GM10248 (cell line): ENCODE measurements around the gene FAM32A.

ENCODE experiments used
- CTCF ChIA-PET: fragments of 300-600 bp; sonication (Branson Sonifier 250); formaldehyde crosslinking; extraction: SDS; loops from one replicate; lab custom pipeline; 2021; ENCODE audit warnings: antibody characterized with exemption; lab: Yijun Ruan, JAX
- POLR2A ChIA-PET: fragments of 350-650 bp; sonication (Branson Sonifier 250); formaldehyde crosslinking; extraction: SDS; loops from one replicate; lab custom pipeline; 2020; ENCODE audit warnings: antibody characterized with exemption; lab: Yijun Ruan, JAX
- DNase-seq: peaks from one replicate; pipeline ENCODE4 v3.0.0; 2012; ENCODE audit errors: extremely low spot score
- TF ChIP-seq, protein P1 (sequence below): IDR thresholded peaks from 2 replicates; pipeline ENCODE4 v1.5.1; 2012; ENCODE audit warnings: mild to moderate bottlenecking, low read depth; ENCODE audit errors: extremely low read depth, missing control alignments, control extremely low read depth

Gene FAM32A

DNA sequence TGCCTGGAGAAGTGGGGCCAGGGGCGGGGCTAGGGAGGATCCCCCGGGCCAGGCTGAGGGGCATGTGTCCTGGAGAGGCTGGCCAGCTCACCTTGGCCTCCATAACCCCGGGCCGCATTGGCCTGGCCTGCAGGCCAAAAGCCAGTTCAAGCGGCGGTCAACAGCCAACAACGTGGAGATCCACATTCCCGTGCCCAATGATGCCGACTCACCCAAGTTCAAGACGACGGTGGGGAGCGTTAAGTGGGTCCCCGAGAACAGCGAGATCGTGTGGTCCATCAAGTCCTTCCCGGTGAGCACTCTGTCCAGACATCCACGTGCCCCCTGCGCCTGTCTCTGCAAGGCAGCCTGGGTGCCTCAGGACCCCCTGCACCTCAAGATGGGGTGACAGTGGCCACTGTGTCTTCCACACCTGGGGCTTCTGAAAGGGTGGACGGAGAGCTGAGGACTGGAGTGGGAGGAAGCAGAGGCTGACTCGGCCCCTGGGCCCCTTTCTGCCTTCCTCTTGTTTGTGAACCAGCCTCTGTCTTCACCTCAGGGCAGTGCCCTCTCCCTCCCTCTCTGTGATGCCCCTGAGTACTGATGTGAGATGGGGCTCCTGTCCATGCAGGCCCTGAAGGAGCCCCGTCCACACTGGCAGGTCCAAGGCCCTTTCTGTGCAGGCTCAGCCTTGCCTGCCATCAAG is 43.6 kb downstream of the FAM32A start:
- POLR2A ChIA-PET: no interaction called here
- TF ChIP-seq, protein P1, sequence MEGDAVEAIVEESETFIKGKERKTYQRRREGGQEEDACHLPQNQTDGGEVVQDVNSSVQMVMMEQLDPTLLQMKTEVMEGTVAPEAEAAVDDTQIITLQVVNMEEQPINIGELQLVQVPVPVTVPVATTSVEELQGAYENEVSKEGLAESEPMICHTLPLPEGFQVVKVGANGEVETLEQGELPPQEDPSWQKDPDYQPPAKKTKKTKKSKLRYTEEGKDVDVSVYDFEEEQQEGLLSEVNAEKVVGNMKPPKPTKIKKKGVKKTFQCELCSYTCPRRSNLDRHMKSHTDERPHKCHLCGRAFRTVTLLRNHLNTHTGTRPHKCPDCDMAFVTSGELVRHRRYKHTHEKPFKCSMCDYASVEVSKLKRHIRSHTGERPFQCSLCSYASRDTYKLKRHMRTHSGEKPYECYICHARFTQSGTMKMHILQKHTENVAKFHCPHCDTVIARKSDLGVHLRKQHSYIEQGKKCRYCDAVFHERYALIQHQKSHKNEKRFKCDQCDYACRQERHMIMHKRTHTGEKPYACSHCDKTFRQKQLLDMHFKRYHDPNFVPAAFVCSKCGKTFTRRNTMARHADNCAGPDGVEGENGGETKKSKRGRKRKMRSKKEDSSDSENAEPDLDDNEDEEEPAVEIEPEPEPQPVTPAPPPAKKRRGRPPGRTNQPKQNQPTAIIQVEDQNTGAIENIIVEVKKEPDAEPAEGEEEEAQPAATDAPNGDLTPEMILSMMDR: no peak
- DNase-seq: no peak
- CTCF ChIA-PET: interaction anchor here (4.3 kb wide), 1 partner anchor 19 kb away, joined by 13 read pairs; no protein-coding TSS in a partner anchor

DNA sequence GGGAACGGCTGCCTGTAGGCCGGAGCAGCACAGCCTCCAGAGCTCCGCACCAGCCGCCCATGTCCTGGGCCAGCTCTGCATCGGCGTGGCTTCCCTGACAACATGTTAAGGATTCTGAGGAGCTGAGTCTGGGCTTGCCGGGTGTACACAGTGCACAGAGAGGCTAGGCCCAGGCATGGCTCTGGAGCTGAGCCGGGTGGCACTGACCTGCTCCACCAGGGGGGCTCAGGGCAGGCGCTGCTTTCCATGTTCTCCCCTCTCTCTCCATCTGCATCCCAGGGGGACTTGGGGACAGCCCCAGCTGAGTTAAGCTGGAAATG is 44.1 kb downstream of the FAM32A start:
- POLR2A ChIA-PET: no interaction called here
- CTCF ChIA-PET: interaction anchor here (0.5 to 4.3 kb wide), 2 partner anchors 18 to 1680 kb away, joined by 3 to 13 read pairs; no protein-coding TSS in a partner anchor
- TF ChIP-seq, protein P1: no peak
- no peak for DNase-seq

DNA sequence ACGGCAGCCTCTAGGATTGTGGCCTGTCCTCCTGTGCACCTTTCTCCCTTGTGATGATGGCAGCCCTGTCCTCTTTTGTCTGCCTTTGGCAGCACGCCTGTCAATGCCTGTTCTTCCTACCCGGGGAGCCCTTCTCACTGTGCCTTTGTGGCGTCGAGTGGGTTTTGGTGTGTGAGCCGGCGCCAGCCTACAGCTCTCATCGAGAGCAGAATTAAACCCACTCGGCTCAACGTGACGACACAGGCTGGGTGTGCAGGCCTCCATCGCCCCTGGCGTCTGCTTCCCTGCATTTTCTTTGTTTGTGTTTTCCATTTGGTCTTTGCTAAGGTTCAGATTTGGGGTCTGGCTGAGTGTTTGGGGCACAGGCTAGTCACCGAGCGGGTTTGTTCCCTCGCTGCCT is 46.9 kb downstream of the FAM32A start:
- TF ChIP-seq, protein P1: no peak
- ChIA-PET POLR2A (no interaction called here), CTCF (interaction anchor here (4.3 kb wide), 1 partner anchor 15 kb away, joined by 13 read pairs; no protein-coding TSS in a partner anchor)
- DNase-seq: peak; percentile 14

DNA sequence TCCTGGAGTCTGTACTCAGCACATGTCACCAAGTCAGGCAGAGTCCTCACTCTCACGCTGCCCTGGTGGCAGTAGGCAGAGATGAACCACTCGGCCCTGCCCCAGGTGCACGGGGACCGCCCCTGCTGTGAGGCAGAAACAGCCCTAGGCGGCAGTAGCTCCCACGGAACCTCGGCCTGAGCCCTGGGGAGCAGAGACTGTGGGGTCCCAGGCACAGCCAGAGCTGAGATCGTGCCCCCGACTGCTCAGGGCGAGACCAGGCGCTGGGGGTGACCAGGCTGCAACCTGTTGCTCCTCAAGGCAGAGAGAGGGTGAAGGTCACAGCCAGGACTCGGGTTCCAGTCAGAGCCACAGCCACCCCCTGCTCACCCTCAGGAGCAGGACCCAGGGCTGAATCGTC is 47.4 kb downstream of the FAM32A start:
- peak; percentile 10 for DNase-seq
- CTCF ChIA-PET: interaction anchor here (4.3 kb wide), 1 partner anchor 15 kb away, joined by 13 read pairs; no protein-coding TSS in a partner anchor
- POLR2A ChIA-PET: no interaction called here
- TF ChIP-seq, protein P1: no peak

DNA sequence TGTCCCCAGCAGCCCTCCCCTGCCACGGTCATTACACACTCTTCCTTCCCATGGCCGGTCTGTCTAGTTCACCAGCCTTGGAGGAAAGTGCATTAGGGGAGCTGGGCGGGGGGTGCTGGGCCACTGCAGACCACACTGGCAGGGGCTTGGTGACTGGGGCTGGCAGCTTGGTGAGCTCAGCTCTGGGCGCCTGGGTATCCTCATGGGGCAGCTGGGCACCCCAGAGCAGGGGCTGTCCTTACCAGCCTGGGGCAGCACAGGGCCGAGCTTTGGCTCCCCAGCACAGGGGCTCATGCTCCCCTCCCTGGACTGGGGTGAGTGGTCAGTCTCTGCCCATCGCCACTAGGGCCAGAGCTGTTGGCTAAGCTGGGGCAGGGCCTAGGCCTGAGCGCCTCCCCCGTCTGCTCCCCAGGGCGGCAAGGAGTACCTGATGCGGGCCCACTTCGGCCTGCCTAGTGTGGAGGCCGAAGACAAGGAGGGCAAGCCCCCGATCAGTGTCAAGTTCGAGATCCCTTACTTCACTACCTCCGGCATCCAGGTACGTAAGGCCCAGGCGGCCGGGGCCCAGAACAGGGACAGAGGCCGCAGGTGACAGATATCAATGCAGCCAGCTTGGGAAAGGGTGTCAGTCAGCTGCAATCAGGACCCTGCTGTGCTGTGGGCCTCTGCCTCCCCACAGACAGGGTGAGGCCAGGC is 48.0 kb downstream of the FAM32A start:
- CTCF ChIA-PET: interaction anchor here (4.3 kb wide), 1 partner anchor 14 kb away, joined by 13 read pairs; no protein-coding TSS in a partner anchor
- peak; percentile 10 for DNase-seq
- POLR2A ChIA-PET: no interaction called here
- TF ChIP-seq, protein P1: no peak

DNA sequence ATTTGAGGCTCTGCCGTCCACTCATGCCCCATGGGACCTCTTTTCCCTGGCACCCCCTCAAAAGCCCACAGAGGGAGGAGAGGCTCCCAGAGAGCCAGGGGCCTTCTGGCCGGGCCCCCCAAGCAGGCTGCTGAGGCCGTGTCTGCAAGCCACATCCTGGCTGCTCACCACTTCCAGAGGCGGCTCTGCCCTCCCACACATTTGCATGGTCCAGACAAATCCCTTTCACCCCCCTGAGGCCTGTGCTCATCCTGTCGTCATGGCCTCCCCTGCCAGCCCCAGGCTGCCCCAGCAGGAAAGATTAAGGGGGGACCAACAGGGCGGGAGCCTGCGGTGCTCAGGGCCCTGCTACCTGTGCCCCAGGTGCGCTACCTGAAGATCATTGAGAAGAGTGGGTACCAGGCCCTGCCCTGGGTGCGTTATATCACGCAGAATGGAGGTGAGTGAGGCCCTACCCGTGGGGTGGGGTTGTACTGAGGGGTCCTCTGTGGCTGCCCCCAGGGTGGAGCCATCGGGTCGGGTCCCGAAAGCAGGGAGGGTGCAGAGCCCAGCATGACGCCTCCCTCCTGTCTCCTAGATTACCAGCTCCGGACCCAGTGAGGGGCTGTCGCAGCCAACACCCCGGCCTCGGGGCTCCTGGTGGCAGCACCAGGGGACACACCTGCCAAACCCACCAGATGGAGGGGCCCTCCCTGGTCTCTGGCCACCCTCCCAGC is 48.8 kb downstream of the FAM32A start:
- POLR2A ChIA-PET: no interaction called here
- TF ChIP-seq, protein P1: no peak
- CTCF ChIA-PET: interaction anchor here (1.7 kb wide), 1 partner anchor 13 kb away, joined by 6 read pairs; no protein-coding TSS in a partner anchor
- peak; percentile 12 for DNase-seq
